Immature natural killer cell (primary cell): Measurements from ENCODE around the gene BRD9. TPM values are rescaled to one million over a fixed set of nuclear protein-coding genes. Genes with fewer than 3 reads are reported as not detected.
A peak's percentile ranks its signal among the peaks of the same experiment; 100 is the strongest.
"Not testable (repeated sequence)": the region's sequence is repeated elsewhere in the genome, so short reads cannot be mapped to it uniquely, and the experiment has no call there.

Experiments used
- DNase-seq, 3 donors: peaks; one replicate each; pipeline ENCODE4 v3.0.0; 2022; ENCODE audit warnings: mixed read lengths in 1 of 3
- H3K27ac Mint-ChIP-seq, 6 donors: one replicate each; pipeline ENCODE4 v1.8.0; 2020; ENCODE audit warnings: mixed read lengths in 6 of 6, mild to moderate bottlenecking in 5 of 6, inconsistent platforms in 4 of 6, moderate library complexity in 3 of 6
- H3K27me3 Mint-ChIP-seq, 3 donors: one replicate each; pipeline ENCODE4 v1.8.0; 2020 to 2021; ENCODE audit warnings: low read depth in 3 of 3, mild to moderate bottlenecking in 3 of 3, mixed read lengths in 3 of 3, moderate library complexity in 3 of 3, inconsistent platforms in 1 of 3
- H3K36me3 Mint-ChIP-seq, 3 donors: one replicate each; pipeline ENCODE4 v1.8.0; 2020; ENCODE audit warnings: mixed read lengths in 3 of 3, inconsistent platforms in 2 of 3, mild to moderate bottlenecking in 2 of 3
- H3K4me1 Mint-ChIP-seq, 2 donors: one replicate each; pipeline ENCODE4 v1.8.0; 2020; ENCODE audit warnings: inconsistent platforms in 2 of 2, mild to moderate bottlenecking in 2 of 2, mixed read lengths in 2 of 2, moderate library complexity in 1 of 2
- H3K4me3 Mint-ChIP-seq, 5 donors: one replicate each; pipeline ENCODE4 v1.8.0; 2020; ENCODE audit warnings: mild to moderate bottlenecking in 5 of 5, mixed read lengths in 5 of 5, inconsistent platforms in 3 of 5, moderate library complexity in 3 of 5
- H3K9me3 Mint-ChIP-seq, 6 donors: one replicate each; pipeline ENCODE4 v1.8.0; 2020; ENCODE audit warnings: mild to moderate bottlenecking in 6 of 6, mixed read lengths in 6 of 6, inconsistent platforms in 4 of 6, moderate library complexity in 3 of 6
- polyA plus RNA-seq, 3 donors: library from polyadenylated mRNA; unstranded; fragments of 300-500 nt; fragmentation: Illumina TruSeq; gene quantifications; one replicate each; pipeline ENCODE4 v1.2.3, GENCODE V29; 2021

Gene BRD9
- polyA plus RNA-seq, 3 donors from 2014 or later: 7.5 to 16.6 (median 16.4) TPM

GRCh38 chr5:916441-917293, 24.1 kb upstream of the BRD9 start:
- Mint-ChIP-seq H3K27ac (no peak overlapping the region), H3K36me3 (no peaks in the 10 kb centered on the region)

DNA sequence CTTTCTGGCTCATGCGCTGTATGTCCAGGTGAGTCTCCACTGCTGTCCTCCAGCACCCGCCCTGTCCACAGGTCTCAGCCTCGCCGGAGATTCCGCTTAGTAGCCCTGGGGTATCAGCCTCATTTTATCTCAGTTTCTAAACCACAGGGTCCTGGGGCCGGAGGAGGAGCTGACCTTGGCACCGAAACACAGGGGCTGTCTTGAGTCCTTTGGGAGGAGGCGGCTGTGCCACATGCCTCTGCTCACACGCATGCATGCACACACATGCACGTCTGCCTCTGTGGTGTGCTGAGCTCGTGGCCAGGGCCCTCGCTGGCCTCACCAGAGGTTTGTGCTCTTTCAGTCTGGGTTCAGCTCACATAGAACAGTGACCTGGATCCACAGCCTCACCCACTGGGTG, 23.3 kb upstream of the BRD9 start:
- Mint-ChIP-seq H3K27ac (no peak overlapping the region), H3K36me3 (no peaks in the 10 kb centered on the region), H3K9me3 (no peaks in the 10 kb centered on the region), H3K27me3 (peaks cover 0 to 6% (median 1%) of the 10 kb centered on the region in 3 donors), H3K4me1 (no peaks in the 10 kb centered on the region), H3K4me3 (no peak overlapping the region)
- DNase-seq: no peak

More at GRCh38 chr5:916441-917293, 24.1 kb upstream of the BRD9 start:
- no peak for DNase-seq
- Mint-ChIP-seq H3K4me3 (no peak overlapping the region), H3K9me3 (no peaks in the 10 kb centered on the region), H3K4me1 (no peaks in the 10 kb centered on the region), H3K27me3 (peaks cover 0 to 6% (median 1%) of the 10 kb centered on the region in 3 donors)

GRCh38 chr5:915346-915745, 22.7 kb upstream of the BRD9 start:
- not testable (repeated sequence) for DNase-seq, H3K27ac Mint-ChIP-seq, H3K9me3 Mint-ChIP-seq, H3K4me3 Mint-ChIP-seq, H3K4me1 Mint-ChIP-seq, H3K36me3 Mint-ChIP-seq, H3K27me3 Mint-ChIP-seq

GRCh38 chr5:914612-915011, 22.0 kb upstream of the BRD9 start:
- Mint-ChIP-seq H3K4me3 (no peak overlapping the region), H3K9me3 (no peaks in the 10 kb centered on the region), H3K27me3 (peaks cover 1 to 6% (median 2%) of the 10 kb centered on the region in 3 donors), H3K27ac (peak overlapping the region in 1 of 6 donors; percentile 99), H3K4me1 (no peaks in the 10 kb centered on the region), H3K36me3 (no peaks in the 10 kb centered on the region)
- no peak for DNase-seq

GRCh38 chr5:914174-914573, 21.6 kb upstream of the BRD9 start:
- no peaks in the 10 kb centered on the region for H3K36me3 Mint-ChIP-seq
- H3K9me3 Mint-ChIP-seq: no peaks in the 10 kb centered on the region
- H3K4me3 Mint-ChIP-seq: no peak overlapping the region
- H3K4me1 Mint-ChIP-seq: no peaks in the 10 kb centered on the region
- H3K27ac Mint-ChIP-seq: peak overlapping the region in 1 of 6 donors; percentile 99
- peaks cover 1 to 6% (median 2%) of the 10 kb centered on the region in 3 donors for H3K27me3 Mint-ChIP-seq
- no peak for DNase-seq

DNA sequence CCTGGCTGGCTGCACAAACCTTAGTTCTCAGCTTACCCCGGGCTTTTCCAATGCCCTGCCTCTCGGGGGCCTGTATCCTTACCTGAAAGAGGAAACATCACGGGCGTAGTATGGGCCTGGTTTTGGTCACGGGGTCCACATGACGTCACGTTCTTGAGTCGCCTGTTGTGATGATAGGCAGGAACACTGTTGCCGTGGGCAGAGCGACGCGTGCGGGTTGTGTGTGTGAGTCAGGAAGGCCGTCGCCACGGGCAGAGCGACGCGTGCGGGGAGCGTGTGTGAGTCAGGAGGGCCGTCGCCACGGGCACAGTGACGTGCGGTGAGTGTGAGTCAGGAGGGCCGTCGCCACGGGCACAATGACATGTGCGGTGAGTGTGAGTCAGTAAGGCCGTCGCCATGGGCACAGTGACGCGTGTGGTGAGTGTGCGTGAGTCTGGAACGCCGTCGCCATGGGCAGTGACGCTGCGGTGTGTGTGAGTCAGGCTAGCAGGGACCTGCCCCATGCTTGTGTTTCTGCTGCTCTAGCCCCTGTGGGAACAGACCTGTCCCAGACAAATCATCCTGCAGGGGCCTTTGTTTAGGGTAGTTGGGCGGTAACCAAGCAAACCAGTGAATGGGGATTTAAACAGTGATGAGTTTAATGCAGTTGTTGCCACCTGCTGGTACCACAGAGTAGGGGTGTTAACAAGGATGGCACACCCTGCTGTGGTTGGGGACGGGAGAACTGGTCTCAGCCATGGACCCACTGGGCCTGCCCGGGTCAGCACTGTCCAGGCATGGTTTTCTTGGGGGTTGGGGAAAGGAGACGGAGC, 19.9 kb upstream of the BRD9 start:
- no peaks in the 10 kb centered on the region for H3K36me3 Mint-ChIP-seq
- H3K27ac Mint-ChIP-seq: peak overlapping the region in 4 of 6 donors; percentile 22 to 99 (median 64)
- H3K9me3 Mint-ChIP-seq: no peaks in the 10 kb centered on the region
- peak in 1 of 3 donors; percentile 86 for DNase-seq
- H3K4me1 Mint-ChIP-seq: no peaks in the 10 kb centered on the region
- peak overlapping the region in 1 of 5 donors; percentile 70 for H3K4me3 Mint-ChIP-seq
- peaks cover 1 to 6% (median 2%) of the 10 kb centered on the region in 3 donors for H3K27me3 Mint-ChIP-seq

DNA sequence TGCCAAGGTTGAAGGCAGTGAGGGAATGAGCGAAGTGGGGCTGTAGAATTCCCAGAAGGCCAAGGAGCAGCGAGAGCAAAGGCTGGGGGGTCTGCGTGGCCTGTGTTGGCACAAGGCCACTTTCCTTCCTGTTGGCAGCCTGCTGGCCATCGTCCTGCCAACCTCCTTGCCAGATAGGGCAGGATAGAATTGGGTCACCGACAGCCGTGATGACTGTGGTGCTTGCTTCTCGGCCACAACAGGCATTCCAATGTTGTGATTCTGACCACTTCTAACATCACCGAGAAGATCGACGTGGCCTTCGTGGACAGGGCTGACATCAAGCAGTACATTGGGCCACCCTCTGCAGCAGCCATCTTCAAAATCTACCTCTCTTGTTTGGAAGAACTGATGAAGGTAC, 19.0 kb upstream of the BRD9 start:
- Mint-ChIP-seq H3K4me3 (no peak overlapping the region), H3K4me1 (no peaks in the 10 kb centered on the region), H3K27me3 (peaks cover 2 to 6% (median 3%) of the 10 kb centered on the region in 3 donors), H3K36me3 (no peaks in the 10 kb centered on the region), H3K9me3 (no peaks in the 10 kb centered on the region), H3K27ac (peak overlapping the region in 1 of 6 donors; percentile 99)
- DNase-seq: no peak

GRCh38 chr5:910769-911160, 18.2 kb upstream of the BRD9 start:
- Mint-ChIP-seq H3K9me3 (no peaks in the 10 kb centered on the region), H3K4me1 (no peaks in the 10 kb centered on the region), H3K36me3 (no peaks in the 10 kb centered on the region), H3K27ac (peak overlapping the region in 1 of 6 donors; percentile 53), H3K27me3 (peaks cover 2 to 6% (median 3%) of the 10 kb centered on the region in 3 donors), H3K4me3 (no peak overlapping the region)
- DNase-seq: no peak

GRCh38 chr5:909994-910768, 17.6 kb upstream of the BRD9 start:
- DNase-seq: no peak
- peak overlapping the region in 1 of 6 donors; percentile 53 for H3K27ac Mint-ChIP-seq
- no peaks in the 10 kb centered on the region for H3K4me1 Mint-ChIP-seq
- H3K4me3 Mint-ChIP-seq: no peak overlapping the region
- no peaks in the 10 kb centered on the region for H3K9me3 Mint-ChIP-seq
- H3K27me3 Mint-ChIP-seq: peaks cover 2 to 6% (median 3%) of the 10 kb centered on the region in 3 donors
- H3K36me3 Mint-ChIP-seq: no peaks in the 10 kb centered on the region

GRCh38 chr5:909086-909485, 16.5 kb upstream of the BRD9 start:
- H3K4me1 Mint-ChIP-seq: no peaks in the 10 kb centered on the region
- no peak for DNase-seq
- peak overlapping the region in 1 of 6 donors; percentile 49 for H3K27ac Mint-ChIP-seq
- H3K9me3 Mint-ChIP-seq: no peaks in the 10 kb centered on the region
- H3K27me3 Mint-ChIP-seq: peaks cover 2 to 6% (median 3%) of the 10 kb centered on the region in 3 donors
- H3K36me3 Mint-ChIP-seq: no peaks in the 10 kb centered on the region
- no peak overlapping the region for H3K4me3 Mint-ChIP-seq

GRCh38 chr5:908172-908571, 15.6 kb upstream of the BRD9 start:
- no peaks in the 10 kb centered on the region for H3K4me1 Mint-ChIP-seq
- H3K36me3 Mint-ChIP-seq: no peaks in the 10 kb centered on the region
- no peak overlapping the region for H3K4me3 Mint-ChIP-seq
- peaks cover 1 to 6% (median 2%) of the 10 kb centered on the region in 3 donors for H3K27me3 Mint-ChIP-seq
- no peak overlapping the region for H3K27ac Mint-ChIP-seq
- H3K9me3 Mint-ChIP-seq: no peaks in the 10 kb centered on the region
- DNase-seq: no peak

GRCh38 chr5:907366-907910, 14.8 kb upstream of the BRD9 start:
- Mint-ChIP-seq H3K27ac (no peak overlapping the region), H3K9me3 (no peaks in the 10 kb centered on the region), H3K27me3 (peaks cover 1 to 4% (median 2%) of the 10 kb centered on the region in 3 donors), H3K4me1 (no peaks in the 10 kb centered on the region), H3K36me3 (no peaks in the 10 kb centered on the region), H3K4me3 (no peak overlapping the region)
- DNase-seq: no peak

GRCh38 chr5:905139-905642, 12.6 kb upstream of the BRD9 start:
- no peak overlapping the region for H3K4me3 Mint-ChIP-seq
- peak overlapping the region in 3 of 6 donors; percentile 8 to 30 (median 14) for H3K27ac Mint-ChIP-seq
- no peak for DNase-seq
- H3K4me1 Mint-ChIP-seq: no peaks in the 10 kb centered on the region
- H3K36me3 Mint-ChIP-seq: no peaks in the 10 kb centered on the region
- peaks cover 0 to 1% (median 1%) of the 10 kb centered on the region in 3 donors for H3K27me3 Mint-ChIP-seq
- H3K9me3 Mint-ChIP-seq: no peaks in the 10 kb centered on the region
